ENCODE data around the gene TGFA. TPM values are rescaled to one million over a fixed set of nuclear protein-coding genes. Genes with fewer than 3 reads are reported as not detected.
"Not testable (repeated sequence)": the region's sequence is repeated elsewhere in the genome, so short reads cannot be mapped to it uniquely, and the experiment has no call there.

TGFA gene
- total and polyA plus RNA-seq, 9 donors = 0.08 to 8.7 (median 1.2) TPM

DNA sequence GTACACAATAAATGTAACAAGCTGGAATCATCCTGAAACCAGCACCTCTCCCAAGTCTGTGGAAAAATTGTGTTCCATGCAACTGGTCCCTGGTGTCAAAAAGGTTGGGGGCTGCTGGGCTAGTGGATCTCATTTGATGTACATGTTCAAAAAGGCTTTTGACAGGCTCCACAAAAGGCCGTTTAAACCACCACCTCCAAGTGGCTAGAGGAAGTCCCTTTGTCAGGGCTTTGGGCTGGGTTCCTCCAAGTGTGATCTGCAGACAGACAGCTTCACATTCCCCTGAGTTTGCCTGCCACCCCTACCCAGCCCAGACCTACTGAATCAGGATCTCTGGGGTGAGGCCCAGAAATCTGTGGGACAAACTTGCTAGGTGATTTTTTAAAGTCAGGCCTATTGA is 84.7 kb downstream of the TGFA start:
- Histone ChIP-seq H3K27ac (no peak overlapping the region), H3K36me3 (no peaks in the 10 kb centered on the region), H3K27me3 (no peaks in the 10 kb centered on the region), H3K4me1 (ENCODE audit: insufficient read depth) (no peaks in the 10 kb centered on the region), H3K9me3 (no peaks in the 10 kb centered on the region), H3K4me3 (no peak overlapping the region)
- WGBS, 3 donors = 50 to 75% (median 65%) methylated on average over 1 of the region's 1 CpG
- TF ChIP-seq CTCF (IDR thresholded peaks at IDR 0.05) (no peak), EP300 (IDR thresholded peaks at IDR 0.05) (no peak), POLR2A (IDR thresholded peaks at IDR 0.05) (no peak)
- no peak for DNase-seq
- intact Hi-C loops (cut with DNase I) = no loop called here

GRCh38 chr2:70467831-70468779 is 85.5 kb downstream of the TGFA start:
- TF ChIP-seq EP300 (IDR thresholded peaks at IDR 0.05) = no peak
- TF ChIP-seq POLR2A (IDR thresholded peaks at IDR 0.05) = no peak
- no peak for TF ChIP-seq CTCF (IDR thresholded peaks at IDR 0.05)
- Histone ChIP-seq H3K27me3 (no peaks in the 10 kb centered on the region), H3K27ac (no peak overlapping the region), H3K36me3 (no peaks in the 10 kb centered on the region), H3K4me1 (ENCODE audit: insufficient read depth) (no peaks in the 10 kb centered on the region), H3K9me3 (no peaks in the 10 kb centered on the region), H3K4me3 (no peak overlapping the region)
- WGBS, 3 donors = 78 to 81% (median 81%) methylated on average over 10 of the region's 10 CpGs
- DNase-seq = no peak
- intact Hi-C loops (cut with DNase I) = no loop called here

GRCh38 chr2:70467237-70467636 is 86.4 kb downstream of the TGFA start:
- Histone ChIP-seq H3K4me3 (no peak overlapping the region), H3K9me3 (no peaks in the 10 kb centered on the region), H3K36me3 (no peaks in the 10 kb centered on the region), H3K27me3 (no peaks in the 10 kb centered on the region), H3K27ac (no peak overlapping the region), H3K4me1 (ENCODE audit: insufficient read depth) (no peaks in the 10 kb centered on the region)
- 53 to 59% (median 54%) methylated on average over 3 of the region's 3 CpGs for WGBS, 3 donors
- intact Hi-C loops (cut with DNase I) = no loop called here
- no peak for TF ChIP-seq POLR2A (IDR thresholded peaks at IDR 0.05)
- TF ChIP-seq EP300 (IDR thresholded peaks at IDR 0.05) = no peak
- no peak for TF ChIP-seq CTCF (IDR thresholded peaks at IDR 0.05)
- no peak for DNase-seq

DNA sequence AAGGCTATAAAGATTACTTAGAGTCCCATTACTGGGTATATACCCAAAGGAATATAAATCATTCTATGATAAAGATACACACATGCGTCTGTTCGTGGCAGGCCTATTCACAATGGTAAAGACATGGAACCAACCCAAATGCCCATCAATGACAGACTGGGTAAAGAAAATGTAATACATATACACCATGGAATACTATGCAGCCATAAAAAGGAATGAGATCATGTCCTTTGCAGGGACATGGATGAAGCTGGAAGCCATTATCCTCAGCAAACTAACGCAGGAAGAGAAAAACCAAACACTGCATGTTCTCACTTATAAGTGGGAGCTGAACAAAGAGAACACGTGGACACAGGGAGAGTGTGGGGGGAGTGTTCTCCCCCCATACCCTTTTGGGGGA is 87.0 kb downstream of the TGFA start:
- H3K4me1 ChIP-seq (ENCODE audit: insufficient read depth); H3K27me3 ChIP-seq; H3K27ac ChIP-seq; H3K9me3 ChIP-seq; DNase-seq; H3K4me3 ChIP-seq; intact Hi-C loops (cut with DNase I); H3K36me3 ChIP-seq: not testable (repeated sequence)
- 87 to 90% (median 90%) methylated on average over 4 of the region's 4 CpGs for WGBS, 3 donors

DNA sequence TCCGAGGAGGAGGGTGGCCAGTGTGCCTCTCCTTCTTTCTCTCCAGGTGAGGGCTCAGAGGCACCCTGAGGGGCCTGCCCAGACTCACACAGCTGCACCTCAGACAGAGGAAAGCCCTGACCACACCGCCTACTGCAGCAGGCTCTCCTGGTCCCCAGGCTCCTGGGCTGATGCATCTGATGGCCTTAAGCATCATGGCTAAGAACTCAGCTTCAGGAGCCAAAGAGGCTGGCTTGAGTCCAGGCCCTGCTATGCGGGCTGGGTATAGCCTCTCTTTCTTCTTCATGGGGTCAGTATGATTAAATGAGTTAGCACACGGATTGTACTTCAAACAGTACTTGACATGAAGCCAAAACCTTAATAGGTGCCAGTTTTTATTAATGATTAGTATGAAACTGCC is 89.6 kb downstream of the TGFA start:
- Histone ChIP-seq H3K9me3 (no peaks in the 10 kb centered on the region), H3K4me1 (ENCODE audit: insufficient read depth) (no peaks in the 10 kb centered on the region), H3K36me3 (no peaks in the 10 kb centered on the region), H3K27me3 (no peaks in the 10 kb centered on the region), H3K4me3 (no peak overlapping the region), H3K27ac (no peak overlapping the region)
- intact Hi-C loops (cut with DNase I) = no loop called here
- no peak for DNase-seq
- WGBS, 3 donors = 62 to 74% (median 66%) methylated on average over 4 of the region's 4 CpGs
- no peak for TF ChIP-seq EP300 (IDR thresholded peaks at IDR 0.05)
- no peak for TF ChIP-seq CTCF (IDR thresholded peaks at IDR 0.05)
- TF ChIP-seq POLR2A (IDR thresholded peaks at IDR 0.05) = no peak
